A549 (cell line): ENCODE data around the gene INPP5A. TPM values are rescaled to one million over a fixed set of nuclear protein-coding genes. Genes with fewer than 3 reads are reported as not detected.
A peak's percentile ranks its signal among the peaks of the same experiment; 100 is the strongest.

Experiments
- ATAC-seq, 2 experiments: fragments of 200-7000 bp in 1 of 2; fragments of >200 bp in 1 of 2; cut with Nextera tagmentation in 1 of 2; cut with Tn5 transposase in 1 of 2; 3 replicates each; pipeline versions ENCODE4 v1.8.0 to v1.9.1; 2018 to 2020; ENCODE audit warnings: mild to moderate bottlenecking in 1 of 2, moderate library complexity in 1 of 2
- CTCF ChIA-PET: fragments of 300-600 bp; sonication (Branson Sonifier 250); formaldehyde crosslinking; extraction: SDS; loops from one replicate; lab custom pipeline; 2021; ENCODE audit warnings: antibody characterized with exemption, inconsistent platforms; lab: Yijun Ruan, JAX
- POLR2A ChIA-PET: fragments of 350-600 bp; formaldehyde crosslinking; extraction: SDS; loops from one replicate; lab custom pipeline; 2021; ENCODE audit warnings: antibody characterized with exemption, inconsistent platforms; lab: Yijun Ruan, JAX
- DNase-seq, 2 experiments: peaks; one replicate each; pipeline versions ENCODE4 v3.0.0 to v3.0.0-alpha.2; 2011 to 2016; ENCODE audit warnings: low read depth in 1 of 2, low spot score in 1 of 2
- FAIRE-seq: peaks from 2 replicates; lab custom pipeline; 2011; peaks lifted over from hg19 to GRCh38; lab: Jason Lieb, UNC
- H3K27ac ChIP-seq, 2 experiments: fragments of >200 bp; sonication (Bioruptor Twin); formaldehyde crosslinking; 3 replicates each; pipeline ENCODE4 v1.5.1; 2016 to 2017
- H3K4me1 ChIP-seq: fragments of >200 bp; sonication (Bioruptor Twin); formaldehyde crosslinking; 3 replicates; pipeline ENCODE4 v1.6.1; 2016
- H3K4me2 ChIP-seq: fragments of >200 bp; sonication (Bioruptor Twin); formaldehyde crosslinking; 3 replicates; pipeline ENCODE4 v1.6.1; 2016
- H3K4me3 ChIP-seq: fragments of >200 bp; sonication (Bioruptor Twin); formaldehyde crosslinking; 3 replicates; pipeline ENCODE4 v1.5.1; 2016
- H3K9me3 ChIP-seq: fragments of >200 bp; sonication (Bioruptor Twin); formaldehyde crosslinking; 3 replicates; pipeline ENCODE4 v1.6.1; 2016
- ATOH8 ChIP-seq: fragments of 250-450 bp; sonication (Bioruptor Pico); IDR thresholded peaks from 2 replicates; pipeline ENCODE4 v1.5.0; 2020; ENCODE audit warnings: low read depth, mild to moderate bottlenecking, moderate library complexity
- BHLHE40 ChIP-seq: IDR thresholded peaks from 2 replicates; pipeline ENCODE4 v1.6.1; 2012; ENCODE audit warnings: low read depth, low read length, inconsistent platforms
- CBX2 ChIP-seq: fragments of 200-600 bp; sonication (generic); IDR thresholded peaks from 2 replicates; pipeline ENCODE4 v1.6.1; 2016; ENCODE audit warnings: low read depth, mild to moderate bottlenecking, borderline replicate concordance
- CBX8 ChIP-seq: fragments of 200-600 bp; sonication (generic); IDR thresholded peaks from 2 replicates; pipeline ENCODE4 v1.6.1; 2016
- CEBPB ChIP-seq, 2 experiments: fragments of >200 bp in 1 of 2; sonication (Bioruptor Twin) in 1 of 2; formaldehyde crosslinking in 1 of 2; IDR thresholded peaks; 2 replicates each; pipeline ENCODE4 v1.6.1; 2012 to 2016
- CTCF ChIP-seq: fragments of >200 bp; sonication (Bioruptor Twin); formaldehyde crosslinking; IDR thresholded peaks from 3 replicates; pipeline ENCODE4 v1.5.1; 2016
- EP300 ChIP-seq, 2 experiments: fragments of >200 bp; sonication (Bioruptor Twin); formaldehyde crosslinking; IDR thresholded peaks; 2 replicates in 1 of 2; 3 replicates in 1 of 2; pipeline ENCODE4 v1.6.1; 2016 to 2017
- FOSB ChIP-seq: fragments of 250-450 bp; sonication (Bioruptor Pico); IDR thresholded peaks from 2 replicates; pipeline ENCODE4 v1.5.0; 2020; ENCODE audit warnings: mild to moderate bottlenecking, moderate library complexity
- GATA3 ChIP-seq: IDR thresholded peaks from 2 replicates; pipeline ENCODE4 v1.6.1; 2012; ENCODE audit warnings: borderline replicate concordance
- HDAC2 ChIP-seq: fragments of 200-600 bp; sonication (generic); IDR thresholded peaks from 2 replicates; pipeline ENCODE4 v1.6.1; 2016
- HEYL ChIP-seq: fragments of 250-450 bp; sonication (Bioruptor Pico); IDR thresholded peaks from 2 replicates; pipeline ENCODE4 v1.8.0; 2021; ENCODE audit warnings: mild to moderate bottlenecking, moderate library complexity
- HMGXB4 ChIP-seq: fragments of 250-450 bp; sonication (Bioruptor Pico); IDR thresholded peaks from 2 replicates; pipeline ENCODE4 v1.5.0; 2021; ENCODE audit warnings: mild to moderate bottlenecking, moderate library complexity, borderline replicate concordance
- KDM5A ChIP-seq: fragments of 200-600 bp; sonication (generic); IDR thresholded peaks from 2 replicates; pipeline ENCODE4 v1.6.1; 2016; ENCODE audit warnings: antibody characterized with exemption, mild to moderate bottlenecking
- MAFK ChIP-seq: fragments of 450-650 bp; IDR thresholded peaks from 2 replicates; pipeline ENCODE4 v1.6.1; 2014; ENCODE audit not compliant: partially characterized antibody
- MAX ChIP-seq: IDR thresholded peaks from 2 replicates; pipeline ENCODE4 v1.6.1; 2012
- MAZ ChIP-seq: fragments of 150-350 bp; IDR thresholded peaks from 2 replicates; pipeline ENCODE4 v1.6.1; 2014; ENCODE audit warnings: antibody characterized with exemption, low read depth, low read length, borderline replicate concordance
- NFE2L2 ChIP-seq: fragments of 150-350 bp; conservative IDR thresholded peaks from 2 replicates; pipeline ENCODE4 v1.6.1; 2014; ENCODE audit warnings: low read length
- PHF8 ChIP-seq: fragments of 200-600 bp; sonication (generic); IDR thresholded peaks from 2 replicates; pipeline ENCODE4 v1.6.1; 2016; ENCODE audit warnings: low read depth, mild to moderate bottlenecking, antibody characterized with exemption, moderate library complexity, borderline replicate concordance
- RAD21 ChIP-seq, 2 experiments: fragments of >200 bp in 1 of 2; sonication (Bioruptor Twin) in 1 of 2; formaldehyde crosslinking in 1 of 2; IDR thresholded peaks in 1 of 2; conservative IDR thresholded peaks in 1 of 2; 2 replicates in 1 of 2; 3 replicates in 1 of 2; pipeline ENCODE4 v1.6.1; 2012 to 2018; ENCODE audit warnings: inconsistent platforms in 1 of 2
- RARB ChIP-seq: fragments of 250-450 bp; sonication (Bioruptor Pico); IDR thresholded peaks from 2 replicates; pipeline ENCODE4 v1.8.0; 2021; ENCODE audit warnings: mild to moderate bottlenecking, moderate library complexity
- RFX5 ChIP-seq: fragments of 450-650 bp; IDR thresholded peaks from 2 replicates; pipeline ENCODE4 v1.7.1; 2014; ENCODE audit warnings: antibody characterized with exemption, mild to moderate bottlenecking, moderate library complexity
- SREBF2 ChIP-seq: fragments of 450-650 bp; IDR thresholded peaks from 2 replicates; pipeline ENCODE4 v1.6.1; 2014; ENCODE audit warnings: mild to moderate bottlenecking, moderate library complexity
- ZNF302 ChIP-seq: fragments of 250-450 bp; sonication (Bioruptor Pico); IDR thresholded peaks from 2 replicates; pipeline ENCODE4 v1.9.0; 2021; ENCODE audit warnings: inconsistent platforms, mild to moderate bottlenecking, moderate library complexity
- WGBS: methylation state at CpG from one replicate; pipeline ENCODE4 v1.1.6; 2017; ENCODE audit errors: missing lambda C conversion rate; 5-methylcytosine and 5-hydroxymethylcytosine counted together
- polyA plus RNA-seq, 4 experiments: library from polyadenylated mRNA; depleted of rRNA in 3 of 4; stranded (reverse); fragments of >200 nt; fragmentation: RNase III in 1 of 4; extraction: RNeasy Plus Mini Kit Qiagen cat#74134 plus additional on column Dnase treatment in 1 of 4; gene quantifications; 2 replicates in 3 of 4; 3 replicates in 1 of 4; pipeline ENCODE4 v1.2.3, GENCODE V29; 2011 to 2017

The INPP5A gene
- polyA plus RNA-seq, 2 of the 4 experiments (the other 2 are of a cell fraction) = 13.7 to 15.1 TPM

GRCh38 chr10:132643709-132644526 lies 106.3 kb downstream of the INPP5A start:
- no peaks in the 10 kb centered on the region for H3K9me3 ChIP-seq
- POLR2A ChIA-PET = no interaction called here
- WGBS = 86% methylated on average over 21 of the region's 35 CpGs
- no peak overlapping the region for H3K4me3 ChIP-seq
- H3K4me1 ChIP-seq = no peaks in the 10 kb centered on the region
- FAIRE-seq = no peak
- TF ChIP-seq RARB (CRISPR knock-in tag) (no peak), MAFK (no peak)
- TF ChIP-seq, all 56 proteins: peak for 0
- ATAC-seq (peak in 1 of 2 experiments; percentile 66; a peak in 3 of 6 replicates), DNase-seq (no peak)
- Histone ChIP-seq H3K4me2 (no peak overlapping the region), H3K27ac (no peak overlapping the region)
- CTCF ChIA-PET = interaction anchor here (0.8 to 7.1 kb wide), 6 partner anchors 11 to 185 kb away, joined by 3 to 134 read pairs (median 3); no protein-coding TSS in a partner anchor

GRCh38 chr10:132644527-132645246 lies 107.1 kb downstream of the INPP5A start:
- no peak for TF ChIP-seq PHF8
- TF ChIP-seq CBX2 = no peak
- TF ChIP-seq KDM5A = no peak
- no peak for TF ChIP-seq CTCF
- TF ChIP-seq BHLHE40 = no peak
- no peak for TF ChIP-seq CEBPB (IDR thresholded peaks at IDR 0.05)
- TF ChIP-seq RAD21 (conservative IDR thresholded peaks at IDR 0.05 in 1 of 2, IDR thresholded peaks at IDR 0.05 in 1 of 2) = no peak
- FAIRE-seq = no peak
- ChIA-PET POLR2A (no interaction called here), CTCF (interaction anchor here (0.9 to 7.1 kb wide), 3 partner anchors 10 to 186 kb away, joined by 3 to 134 read pairs (median 3); no protein-coding TSS in a partner anchor)
- Histone ChIP-seq H3K27ac (no peak overlapping the region), H3K4me1 (no peaks in the 10 kb centered on the region), H3K4me3 (no peak overlapping the region), H3K4me2 (no peak overlapping the region), H3K9me3 (no peaks in the 10 kb centered on the region)
- WGBS = 89% methylated on average over 25 of the region's 30 CpGs
- DNase-seq = no peak
- no peak for ATAC-seq

- no peak for TF ChIP-seq CTCF
- TF ChIP-seq MAX = no peak
- TF ChIP-seq HDAC2 = no peak
- no peak for TF ChIP-seq RFX5
- TF ChIP-seq ATOH8 (CRISPR knock-in tag) = no peak
- no peak for TF ChIP-seq GATA3
- no peak for TF ChIP-seq CBX2
- TF ChIP-seq HMGXB4 (CRISPR knock-in tag) = no peak
- no peak for TF ChIP-seq CBX8
- no peak for TF ChIP-seq SREBF2
- no peak for TF ChIP-seq ZNF302 (CRISPR knock-in tag)
- TF ChIP-seq HEYL (CRISPR knock-in tag) = no peak
- no peak for TF ChIP-seq MAZ
- no peak for TF ChIP-seq FOSB (CRISPR knock-in tag)
- no peak for TF ChIP-seq EP300 (IDR thresholded peaks at IDR 0.05)
- no peak for TF ChIP-seq RARB (CRISPR knock-in tag)
- no peak for TF ChIP-seq NFE2L2
- no peak overlapping the region for H3K4me3 ChIP-seq
- CTCF ChIA-PET = no interaction called here
- 89% methylated on average over 13 of the region's 14 CpGs for WGBS
- FAIRE-seq (no peak), ATAC-seq (no peak), DNase-seq (no peak)
- POLR2A ChIA-PET = no interaction called here
- H3K4me1 ChIP-seq = no peaks in the 10 kb centered on the region
- no peak overlapping the region for H3K27ac ChIP-seq
- H3K9me3 ChIP-seq = no peaks in the 10 kb centered on the region
- H3K4me2 ChIP-seq = no peak overlapping the region
Observed at GRCh38 chr10:132645247-132645530, 107.6 kb downstream of the INPP5A start.
